Esophagus muscularis mucosa (tissue), 4 donors: Measurements from ENCODE around the gene XXYLT1. TPM values are rescaled to one million over a fixed set of nuclear protein-coding genes. Genes with fewer than 3 reads are reported as not detected.

ENCODE experiments used
- DNase-seq: peaks from one replicate; pipeline ENCODE4 v3.0.0-alpha.2; 2017; ENCODE audit errors: extremely low spot score
- H3K27ac ChIP-seq, 4 donors: fragments of 200-600 bp; sonication (generic); replicated peaks in 1 of 4; 1 replicate in 3 of 4; 2 replicates in 1 of 4; pipeline ENCODE4 v1.5.1; 2016 to 2019; ENCODE audit warnings: mild to moderate bottlenecking in 1 of 4
- H3K27me3 ChIP-seq, 4 donors: fragments of 200-600 bp; sonication (generic); one replicate each; pipeline versions ENCODE4 v1.5.1 to v1.6.0; 2016 to 2019
- H3K36me3 ChIP-seq, 4 donors: fragments of 200-600 bp; sonication (generic); one replicate each; pipeline ENCODE4 v1.5.1; 2016 to 2019
- H3K4me1 ChIP-seq, 4 donors: fragments of 200-600 bp; sonication (generic); one replicate each; pipeline ENCODE4 v1.5.1; 2016 to 2019
- H3K4me3 ChIP-seq, 4 donors: fragments of 200-600 bp; sonication (generic); 1 replicate in 2 of 4; 2 replicates in 2 of 4; pipeline ENCODE4 v1.5.1; 2016 to 2019; ENCODE audit warnings: mild to moderate bottlenecking in 4 of 4, moderate library complexity in 1 of 4
- H3K9me3 ChIP-seq, 4 donors: fragments of 200-600 bp; sonication (generic); 1 replicate in 3 of 4; 2 replicates in 1 of 4; pipeline ENCODE4 v1.5.1; 2016 to 2019
- EP300 ChIP-seq: sonication (generic); formaldehyde crosslinking; IDR thresholded peaks from one replicate; pipeline ENCODE4 v1.6.1; 2017; ENCODE audit warnings: antibody characterized with exemption
- POLR2A ChIP-seq: fragments of 450-650 bp; IDR thresholded peaks from one replicate; pipeline ENCODE4 v1.6.1; 2017; ENCODE audit warnings: antibody characterized with exemption, moderate library complexity, mild to moderate bottlenecking, low read depth
- POLR2AphosphoS5 ChIP-seq, 2 donors: sonication (generic); formaldehyde crosslinking; IDR thresholded peaks; one replicate each; pipeline ENCODE4 v1.6.1; 2017; ENCODE audit warnings: antibody characterized with exemption in 2 of 2
- WGBS: methylation state at CpG from one replicate; pipeline ENCODE4 v1.1.5; 2018; 5-methylcytosine and 5-hydroxymethylcytosine counted together
- intact Hi-C: fragments of 100-400 bp; cut with DNase I; formaldehyde crosslinking; loops from one replicate; pipeline ENCODE4 v1.15.1; 2023
- total RNA-seq, 4 donors: library from RNA; depleted of rRNA; stranded (reverse); fragments of >200 nt; gene quantifications; one replicate each; pipeline versions ENCODE4 v1.1.0 to v1.2.1, GENCODE V29; 2016
- TF ChIP-seq, protein P1 (sequence below), 3 experiments: fragments of 200-600 bp in 2 of 3; fragments of 450-650 bp in 1 of 3; sonication (generic) in 2 of 3; IDR thresholded peaks; one replicate each; pipeline ENCODE4 v1.5.1; 2017 to 2019; ENCODE audit warnings: antibody characterized with exemption in 3 of 3, mild to moderate bottlenecking in 2 of 3, moderate library complexity in 1 of 3

XXYLT1 gene
- total RNA-seq, 4 donors from 2014 or later, result 8.8 to 18.5 (median 13.9) TPM

DNA sequence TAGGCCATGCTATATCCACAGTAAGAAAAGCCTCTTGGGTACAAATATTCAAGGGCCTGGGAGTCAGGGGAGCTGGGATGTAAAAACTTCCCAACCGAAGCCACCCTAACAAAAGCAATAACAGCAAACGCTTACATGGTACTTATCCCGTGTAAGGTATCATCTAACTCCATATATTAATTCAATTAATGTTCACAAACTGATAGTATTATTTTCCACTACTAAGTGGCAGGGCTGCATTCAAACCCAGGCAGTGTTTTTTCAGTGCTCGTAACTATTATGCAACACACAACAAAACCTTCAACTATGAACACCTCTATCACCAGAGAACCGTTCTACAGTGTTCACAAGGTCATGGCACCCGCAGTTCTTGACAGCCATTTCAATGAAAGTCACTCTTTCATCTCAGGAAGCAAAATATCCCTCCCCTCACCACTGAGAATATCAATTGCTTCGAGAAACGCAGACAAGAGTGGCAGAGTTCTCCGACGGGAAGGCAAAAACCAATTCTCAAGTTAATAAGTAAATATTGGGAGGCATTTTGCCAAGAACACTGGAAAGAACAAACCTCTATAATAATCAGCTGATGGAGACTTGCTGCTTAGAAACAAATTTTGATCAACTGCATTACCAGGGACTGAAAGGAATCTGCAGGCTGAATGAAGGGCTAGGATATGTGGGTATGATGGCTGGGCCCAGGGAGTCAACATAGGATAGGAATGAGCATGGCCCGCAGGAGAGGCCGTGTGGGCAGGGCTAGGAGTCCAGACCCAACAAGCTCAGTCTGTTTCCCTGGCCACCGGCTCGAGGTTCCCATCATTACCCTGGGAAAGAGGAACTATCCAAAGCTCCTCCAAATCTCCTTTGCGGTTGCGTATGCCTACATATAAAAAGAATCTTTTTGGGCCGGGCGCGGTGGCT is 72.3 kb downstream of the XXYLT1 start:
- H3K27ac ChIP-seq, result no peak overlapping the region
- no peaks in the 10 kb centered on the region for H3K9me3 ChIP-seq
- no peak overlapping the region for H3K4me3 ChIP-seq
- intact Hi-C loops, result no loop called here
- peaks cover 11 to 27% (median 23%) of the 10 kb centered on the region in 4 donors for H3K4me1 ChIP-seq
- 93% methylated on average over 19 of the region's 19 CpGs for WGBS
- DNase-seq, result no peak
- no peaks in the 10 kb centered on the region for H3K36me3 ChIP-seq
- TF ChIP-seq POLR2AphosphoS5 (IDR thresholded peaks at IDR 0.05), result no peak
- TF ChIP-seq, protein P1, sequence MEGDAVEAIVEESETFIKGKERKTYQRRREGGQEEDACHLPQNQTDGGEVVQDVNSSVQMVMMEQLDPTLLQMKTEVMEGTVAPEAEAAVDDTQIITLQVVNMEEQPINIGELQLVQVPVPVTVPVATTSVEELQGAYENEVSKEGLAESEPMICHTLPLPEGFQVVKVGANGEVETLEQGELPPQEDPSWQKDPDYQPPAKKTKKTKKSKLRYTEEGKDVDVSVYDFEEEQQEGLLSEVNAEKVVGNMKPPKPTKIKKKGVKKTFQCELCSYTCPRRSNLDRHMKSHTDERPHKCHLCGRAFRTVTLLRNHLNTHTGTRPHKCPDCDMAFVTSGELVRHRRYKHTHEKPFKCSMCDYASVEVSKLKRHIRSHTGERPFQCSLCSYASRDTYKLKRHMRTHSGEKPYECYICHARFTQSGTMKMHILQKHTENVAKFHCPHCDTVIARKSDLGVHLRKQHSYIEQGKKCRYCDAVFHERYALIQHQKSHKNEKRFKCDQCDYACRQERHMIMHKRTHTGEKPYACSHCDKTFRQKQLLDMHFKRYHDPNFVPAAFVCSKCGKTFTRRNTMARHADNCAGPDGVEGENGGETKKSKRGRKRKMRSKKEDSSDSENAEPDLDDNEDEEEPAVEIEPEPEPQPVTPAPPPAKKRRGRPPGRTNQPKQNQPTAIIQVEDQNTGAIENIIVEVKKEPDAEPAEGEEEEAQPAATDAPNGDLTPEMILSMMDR (IDR thresholded peaks at IDR 0.05), result no peak
- TF ChIP-seq EP300, result no peak
- no peak for TF ChIP-seq POLR2A
- no peaks in the 10 kb centered on the region for H3K27me3 ChIP-seq

DNA sequence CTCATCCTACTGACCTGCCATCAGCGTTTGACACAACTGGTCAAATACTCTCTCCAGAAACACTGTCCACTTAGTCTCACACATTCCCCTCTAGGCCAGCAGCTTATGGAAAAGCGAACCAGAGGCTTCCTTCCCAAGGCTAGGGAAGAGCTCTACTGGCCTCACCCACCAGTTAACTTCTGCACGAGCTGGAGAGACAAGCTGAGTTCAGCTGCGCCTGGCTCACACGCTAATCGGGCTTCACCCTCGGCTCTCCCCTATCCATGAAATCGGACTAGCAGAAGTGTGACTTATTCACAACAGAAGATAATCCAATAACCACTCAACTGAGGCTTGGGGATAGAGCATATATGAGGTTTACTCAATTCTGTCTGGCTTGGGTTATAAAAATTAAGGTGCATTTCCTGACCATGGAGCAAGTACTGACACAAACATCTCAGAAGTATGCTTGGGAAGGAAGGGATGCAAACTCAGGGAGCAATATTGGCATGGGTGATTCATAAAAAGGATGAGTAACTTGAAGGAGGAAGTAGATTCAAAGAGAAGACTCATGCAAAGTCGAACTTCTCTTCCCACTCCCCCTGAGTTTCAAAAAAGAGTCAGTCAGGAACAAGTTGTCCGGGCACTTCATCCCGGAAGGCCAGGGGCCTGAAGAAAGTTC is 73.1 kb downstream of the XXYLT1 start:
- H3K4me1 ChIP-seq, result peaks cover 11 to 25% (median 19%) of the 10 kb centered on the region in 4 donors
- H3K4me3 ChIP-seq, result no peak overlapping the region
- no peaks in the 10 kb centered on the region for H3K27me3 ChIP-seq
- no peaks in the 10 kb centered on the region for H3K9me3 ChIP-seq
- intact Hi-C loops, result no loop called here
- H3K36me3 ChIP-seq, result no peaks in the 10 kb centered on the region
- TF ChIP-seq, protein P1 (IDR thresholded peaks at IDR 0.05), result no peak
- TF ChIP-seq POLR2A, result no peak
- no peak for TF ChIP-seq POLR2AphosphoS5 (IDR thresholded peaks at IDR 0.05)
- TF ChIP-seq EP300, result no peak
- no peak for DNase-seq
- no peak overlapping the region for H3K27ac ChIP-seq
- 92% methylated on average over 11 of the region's 11 CpGs for WGBS

DNA sequence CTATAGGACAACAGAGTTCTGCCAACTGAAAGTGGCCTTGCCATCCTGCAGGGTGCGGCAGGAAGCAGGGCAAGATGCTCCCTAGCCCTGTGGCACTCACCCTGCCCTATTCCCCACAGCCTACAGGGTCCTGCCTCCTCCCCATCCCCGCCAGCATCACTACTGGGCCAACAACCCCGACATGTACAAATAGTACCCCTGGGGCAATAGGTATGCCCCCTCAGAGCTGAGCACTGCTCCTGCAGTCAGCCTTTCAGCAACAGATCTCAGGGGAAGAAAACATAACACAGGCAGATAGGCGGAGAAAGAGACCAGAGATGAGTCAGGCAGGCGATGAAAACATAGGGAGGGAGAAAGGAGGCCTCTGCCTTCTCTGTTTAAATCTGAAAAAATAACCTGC is 74.7 kb downstream of the XXYLT1 start:
- Histone ChIP-seq H3K4me3 (no peak overlapping the region), H3K36me3 (no peaks in the 10 kb centered on the region), H3K27me3 (no peaks in the 10 kb centered on the region), H3K9me3 (peaks cover 0 to 8% (median 0%) of the 10 kb centered on the region in 4 donors), H3K27ac (peak overlapping the region; percentile 43 to 54 (median 48)), H3K4me1 (peaks cover 11 to 25% (median 19%) of the 10 kb centered on the region in 4 donors)
- 53% methylated on average over 5 of the region's 5 CpGs for WGBS
- DNase-seq, result no peak
- TF ChIP-seq, protein P1 (IDR thresholded peaks at IDR 0.05), result peak; percentile 16 to 52 (median 17)
- no peak for TF ChIP-seq POLR2A
- intact Hi-C loops, result no loop called here

DNA sequence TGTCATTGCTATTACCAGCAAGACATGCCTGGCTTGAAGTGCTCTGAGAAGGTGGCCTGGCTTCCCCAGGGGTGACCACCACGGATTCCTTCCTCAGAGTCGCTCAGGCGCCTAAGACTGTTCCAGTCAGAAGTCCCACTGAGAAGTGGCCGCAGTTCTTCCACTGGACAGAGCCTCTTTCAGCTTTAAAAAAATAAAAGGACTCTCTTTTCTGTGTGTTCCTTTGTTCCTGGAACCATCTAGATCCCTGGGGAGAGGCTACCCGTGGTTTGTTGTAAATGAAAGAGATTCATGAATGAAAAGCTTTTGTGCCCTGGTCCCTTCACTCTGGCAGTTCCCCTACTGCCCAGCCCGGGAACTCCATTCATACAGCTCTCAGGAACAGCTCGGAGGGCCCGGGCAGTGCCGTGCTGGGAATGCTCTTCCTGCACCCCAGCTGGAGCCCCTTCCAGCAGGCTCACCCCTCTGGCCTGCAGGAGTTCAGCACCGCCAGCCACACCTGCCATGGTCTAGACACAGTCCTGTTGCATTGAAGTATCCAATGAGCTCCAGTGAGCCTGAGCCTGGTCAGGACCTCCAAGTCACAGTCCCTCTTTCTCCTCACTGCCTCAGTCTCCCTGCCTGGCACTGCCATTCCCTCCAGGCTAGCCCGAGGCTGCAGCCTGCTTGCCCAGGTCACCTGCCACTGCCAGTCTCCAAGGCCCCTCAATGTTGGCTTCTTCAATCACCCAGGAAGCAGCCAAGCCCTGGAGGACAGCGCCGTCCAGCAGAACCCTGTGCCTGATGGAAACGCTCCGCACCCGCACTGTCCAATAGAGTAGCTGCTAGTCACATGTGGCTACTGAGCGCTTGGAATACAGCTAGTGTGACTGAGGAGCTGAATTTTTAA is 75.4 kb downstream of the XXYLT1 start:
- H3K9me3 ChIP-seq, result peaks cover 0 to 12% (median 0%) of the 10 kb centered on the region in 4 donors
- H3K27me3 ChIP-seq, result no peaks in the 10 kb centered on the region
- H3K36me3 ChIP-seq, result no peaks in the 10 kb centered on the region
- no peak for DNase-seq
- TF ChIP-seq POLR2AphosphoS5 (IDR thresholded peaks at IDR 0.05), result no peak
- TF ChIP-seq POLR2A, result no peak
- no peak for TF ChIP-seq EP300
- TF ChIP-seq, protein P1 (IDR thresholded peaks at IDR 0.05), result no peak
- H3K4me3 ChIP-seq, result no peak overlapping the region
- H3K27ac ChIP-seq, result peak overlapping the region; percentile 43 to 54 (median 48)
- intact Hi-C loops, result no loop called here
- H3K4me1 ChIP-seq, result peaks cover 11 to 25% (median 19%) of the 10 kb centered on the region in 4 donors
- 88% methylated on average over 17 of the region's 17 CpGs for WGBS
